Measurements from ENCODE around the gene ASTN2.

ASTN2 gene

GRCh38 chr9:117413346-117414219, 1.3 kb downstream of the ASTN2 start:
- no peak for DNase-seq (ENCODE audit: low read depth in 3 of 3)

GRCh38 chr9:117412841-117413240, 2.0 kb downstream of the ASTN2 start:
- no peak for DNase-seq (ENCODE audit: low read depth in 3 of 3)

- DNase-seq (ENCODE audit: low read depth in 3 of 3), result no peak
Measured at GRCh38 chr9:117412006-117412715, 2.7 kb downstream of the ASTN2 start.

- no peak for DNase-seq (ENCODE audit: low read depth in 3 of 3)
Measured at GRCh38 chr9:117411547-117411946, 3.3 kb downstream of the ASTN2 start.

GRCh38 chr9:117409321-117409720, 5.5 kb downstream of the ASTN2 start:
- DNase-seq (ENCODE audit: low read depth in 3 of 3), result no peak

- no peak for DNase-seq (ENCODE audit: low read depth in 3 of 3)
Measured at GRCh38 chr9:117407436-117408022, 7.3 kb downstream of the ASTN2 start.

GRCh38 chr9:117405950-117406705, 8.7 kb downstream of the ASTN2 start:
- no peak for DNase-seq (ENCODE audit: low read depth in 3 of 3)

- no peak for DNase-seq (ENCODE audit: low read depth in 3 of 3)
Measured at GRCh38 chr9:117403848-117404247, 11.0 kb downstream of the ASTN2 start.

GRCh38 chr9:117403403-117403811, 11.4 kb downstream of the ASTN2 start:
- no peak for DNase-seq (ENCODE audit: low read depth in 3 of 3)

GRCh38 chr9:117400171-117400570, 14.7 kb downstream of the ASTN2 start:
- no peak for DNase-seq (ENCODE audit: low read depth in 3 of 3)

- DNase-seq (ENCODE audit: low read depth in 3 of 3), result no peak
Measured at GRCh38 chr9:117395151-117395650, 19.7 kb downstream of the ASTN2 start.

- no peak for DNase-seq (ENCODE audit: low read depth in 3 of 3)
Measured at GRCh38 chr9:117394655-117395054, 20.2 kb downstream of the ASTN2 start.

- DNase-seq (ENCODE audit: low read depth in 3 of 3), result no peak
Measured at GRCh38 chr9:117392992-117393391, 21.9 kb downstream of the ASTN2 start.

- no peak for DNase-seq (ENCODE audit: low read depth in 3 of 3)
Measured at GRCh38 chr9:117387422-117387821, 27.4 kb downstream of the ASTN2 start.

GRCh38 chr9:117379341-117379740, 35.5 kb downstream of the ASTN2 start:
- no peak for DNase-seq (ENCODE audit: low read depth in 3 of 3)

- DNase-seq (ENCODE audit: low read depth in 3 of 3), result no peak
Measured at GRCh38 chr9:117377046-117377445, 37.8 kb downstream of the ASTN2 start.

GRCh38 chr9:117375956-117376355, 38.9 kb downstream of the ASTN2 start:
- DNase-seq (ENCODE audit: low read depth in 3 of 3), result no peak

GRCh38 chr9:117374076-117374725, 40.7 kb downstream of the ASTN2 start:
- no peak for DNase-seq (ENCODE audit: low read depth in 3 of 3)

- no peak for DNase-seq (ENCODE audit: low read depth in 3 of 3)
Measured at GRCh38 chr9:117368684-117369230, 46.1 kb downstream of the ASTN2 start.

- no peak for DNase-seq (ENCODE audit: low read depth in 3 of 3)
Measured at GRCh38 chr9:117365438-117365837, 49.4 kb downstream of the ASTN2 start.

- DNase-seq (ENCODE audit: low read depth in 3 of 3), result no peak
Measured at GRCh38 chr9:117363006-117363405, 51.9 kb downstream of the ASTN2 start.

Data from stimulated activated CD4-positive, alpha-beta T cell treated with anti-CD3 and anti-CD28 coated beads, TNF-alpha, amount 100 ng/mL, for 24 hours (primary cell).